ENCODE data around the gene ADGRV1.
"Not testable (repeated sequence)": the region's sequence is repeated elsewhere in the genome, so short reads cannot be mapped to it uniquely, and the experiment has no call there.

Gene ADGRV1

DNA sequence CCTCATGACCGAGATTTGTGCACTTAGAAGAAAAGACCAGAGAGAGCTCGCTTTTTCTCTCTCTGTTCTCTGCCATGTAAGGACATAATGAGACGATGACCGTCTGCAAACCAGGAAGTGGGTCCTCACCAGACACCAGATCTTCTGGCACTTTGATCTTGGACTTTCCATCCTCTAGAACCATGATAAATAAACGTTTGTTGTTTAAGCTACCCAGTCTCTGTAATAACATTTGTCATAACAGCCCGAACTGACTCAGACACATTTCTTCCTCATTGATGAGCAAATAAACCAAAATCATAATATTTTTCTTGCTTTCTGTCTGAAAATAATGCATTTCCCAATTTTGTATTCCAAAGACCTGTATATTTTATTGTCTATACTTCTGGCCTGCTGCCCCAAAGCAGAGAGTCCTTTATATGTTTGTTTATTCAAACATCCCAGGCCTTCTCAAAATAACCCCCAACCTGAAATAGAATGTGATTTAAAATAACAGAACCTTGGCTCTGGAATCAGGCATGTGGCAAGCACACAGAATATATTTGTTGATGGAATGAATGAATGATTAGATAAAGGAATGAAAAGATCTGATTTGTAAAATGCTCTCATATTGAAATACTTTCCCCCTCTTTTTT is 396.5 kb downstream of the ADGRV1 start:
- DNase-seq, result no peak

DNA sequence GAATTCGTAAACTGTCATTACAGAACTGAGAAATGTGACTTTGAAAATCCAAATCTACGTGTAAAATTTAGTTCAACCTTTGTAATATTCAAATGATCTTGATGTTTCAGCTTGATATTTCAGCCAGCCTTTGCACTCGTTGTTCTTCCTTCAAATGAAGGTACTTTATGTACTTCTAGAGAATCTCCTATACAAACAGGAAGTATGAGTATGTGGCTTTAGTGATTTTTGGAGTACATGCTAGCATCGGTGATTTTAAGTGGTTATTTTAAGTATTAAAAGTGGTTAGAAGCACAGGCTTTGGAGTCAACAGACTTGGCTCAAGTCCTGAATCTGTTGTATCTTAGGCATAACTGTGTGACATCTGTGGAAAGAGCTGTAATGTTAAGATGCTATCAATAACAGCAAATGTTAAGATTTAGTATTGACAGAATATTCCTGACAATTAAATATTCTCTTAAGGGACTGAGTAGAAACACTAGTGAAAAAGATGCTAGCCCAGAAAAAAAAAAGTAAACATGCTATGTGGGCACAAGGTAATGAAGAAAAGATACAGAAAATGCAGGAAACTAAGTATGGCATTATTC is 398.0 kb downstream of the ADGRV1 start:
- peak; percentile 63 for DNase-seq

DNA sequence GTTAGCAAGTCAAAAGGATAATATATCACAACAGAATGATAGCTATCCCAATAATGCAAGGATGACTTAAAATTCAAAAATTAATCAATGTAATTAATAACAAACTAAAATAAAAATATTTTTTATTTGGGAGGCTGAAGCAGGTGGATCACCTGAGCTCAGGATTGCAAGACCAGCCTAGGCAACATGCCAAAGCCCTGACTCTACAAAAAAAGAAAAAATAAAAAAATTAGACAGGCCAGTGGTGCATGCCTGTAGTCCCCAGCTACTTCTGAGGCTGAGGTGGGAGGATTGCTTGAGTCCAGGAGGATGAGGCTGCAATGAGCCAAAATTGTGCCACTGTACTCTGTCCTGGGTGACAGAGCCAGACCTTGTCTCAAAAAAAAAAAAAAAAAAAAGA is 399.3 kb downstream of the ADGRV1 start:
- no peak for DNase-seq

DNA sequence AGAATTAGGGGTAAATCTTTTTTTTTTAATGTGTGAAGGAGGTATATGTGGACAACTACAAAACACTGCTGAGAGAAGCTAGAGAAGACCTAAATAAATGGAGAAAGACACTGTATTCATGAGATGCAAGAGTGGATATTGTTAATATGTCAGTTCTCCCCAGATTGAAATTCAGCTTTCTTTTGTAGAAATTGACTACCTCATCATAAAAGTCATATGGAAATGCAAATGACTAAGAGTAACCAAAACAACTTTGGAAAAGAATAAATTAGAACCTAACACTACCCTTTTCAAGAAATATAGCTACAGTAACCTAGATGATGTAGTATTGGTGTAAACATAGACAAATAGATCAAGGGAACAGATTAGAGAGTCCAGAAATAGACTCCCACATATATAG is 400.7 kb downstream of the ADGRV1 start:
- no peak for DNase-seq

DNA sequence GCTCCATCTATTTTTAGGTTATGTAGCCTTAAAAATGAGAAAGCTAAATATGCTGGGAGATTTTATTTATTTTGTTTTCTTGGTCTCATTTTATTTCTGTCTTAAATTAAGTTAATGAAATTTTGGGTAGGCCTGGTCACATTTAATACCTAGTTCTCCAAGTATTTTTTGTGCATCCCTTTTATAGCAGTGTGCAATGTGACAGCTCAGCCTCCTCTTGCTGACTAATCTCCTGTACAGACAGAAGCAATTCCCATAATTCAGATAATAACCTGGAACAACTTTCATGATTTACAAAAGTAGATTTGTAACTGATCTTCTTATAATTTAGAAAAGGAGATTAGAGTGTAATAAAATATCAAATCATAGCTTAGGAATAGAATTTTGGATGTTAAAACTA is 403.9 kb downstream of the ADGRV1 start:
- no peak for DNase-seq

DNA sequence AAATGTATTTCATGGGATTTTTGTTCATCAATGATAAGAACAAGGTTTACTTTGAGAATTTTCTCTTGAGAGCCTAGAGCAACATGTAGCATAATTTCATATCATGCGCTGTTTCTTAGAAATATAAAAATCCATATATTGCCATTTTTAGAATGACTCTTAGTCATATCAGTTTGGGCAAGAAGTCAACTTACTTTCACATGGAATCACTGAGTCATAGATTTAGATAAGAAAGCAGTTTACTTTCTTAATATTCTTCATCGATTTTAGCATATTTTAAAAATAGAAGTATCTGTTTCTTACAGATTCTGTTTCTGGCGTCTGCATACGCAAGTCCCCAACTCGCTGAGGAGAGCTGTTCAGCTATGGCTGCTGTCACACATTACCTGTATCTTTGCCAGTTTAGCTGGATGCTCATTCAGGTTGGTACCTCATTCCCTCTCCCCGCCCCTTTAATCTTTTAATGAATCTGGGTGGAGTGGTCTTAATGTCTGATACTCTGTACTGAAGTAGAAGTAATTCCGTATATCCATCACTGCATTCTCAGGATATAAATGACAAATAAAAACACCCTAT is 406.6 kb downstream of the ADGRV1 start:
- DNase-seq, result no peak

GRCh38 chr5:90967443-90967842 is 408.8 kb downstream of the ADGRV1 start:
- no peak for DNase-seq

GRCh38 chr5:90967851-90968250 is 409.3 kb downstream of the ADGRV1 start:
- DNase-seq, result no peak

DNA sequence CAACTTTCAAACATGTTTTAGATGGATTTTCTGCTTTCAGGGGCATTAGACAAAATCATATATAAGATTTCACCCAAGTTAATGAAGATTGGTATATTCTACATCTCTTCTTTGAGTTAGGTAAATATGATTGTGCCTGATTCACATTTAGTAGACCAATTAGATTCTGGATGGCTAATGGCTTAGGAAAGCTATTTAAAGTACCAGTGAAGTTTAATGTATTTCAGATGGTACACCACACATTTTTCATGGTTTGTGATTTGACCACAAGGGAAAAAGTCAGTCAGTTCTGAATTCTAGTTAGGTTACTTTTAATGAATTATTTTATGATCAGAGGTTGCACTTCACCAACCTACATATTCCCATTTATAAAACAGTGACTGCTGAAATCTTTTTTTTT is 409.7 kb downstream of the ADGRV1 start:
- no peak for DNase-seq

- DNase-seq, result not testable (repeated sequence)
These were observed 411.3 kb downstream of the ADGRV1 start for GRCh38 chr5:90969945-90970344.

DNA sequence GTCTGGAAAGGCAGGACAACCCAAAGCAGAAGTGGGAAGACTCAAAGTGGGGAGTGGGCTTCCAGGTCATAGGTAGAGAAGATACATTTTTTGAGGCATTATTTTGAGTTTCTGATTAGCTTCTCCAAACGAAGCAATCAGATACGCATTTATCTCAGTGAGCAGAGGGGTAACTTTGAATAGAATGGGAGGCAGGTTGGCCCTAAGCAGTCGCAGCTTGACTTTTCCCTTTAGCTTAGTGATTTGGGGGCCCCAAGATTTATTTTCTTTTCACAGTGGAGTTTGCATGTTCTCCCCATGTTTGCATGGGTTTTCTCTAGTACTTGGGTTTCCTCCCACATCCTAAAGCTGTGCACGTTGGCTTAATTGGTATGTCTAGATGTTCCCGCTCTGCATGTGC is 422.6 kb downstream of the ADGRV1 start:
- no peak for DNase-seq

DNA sequence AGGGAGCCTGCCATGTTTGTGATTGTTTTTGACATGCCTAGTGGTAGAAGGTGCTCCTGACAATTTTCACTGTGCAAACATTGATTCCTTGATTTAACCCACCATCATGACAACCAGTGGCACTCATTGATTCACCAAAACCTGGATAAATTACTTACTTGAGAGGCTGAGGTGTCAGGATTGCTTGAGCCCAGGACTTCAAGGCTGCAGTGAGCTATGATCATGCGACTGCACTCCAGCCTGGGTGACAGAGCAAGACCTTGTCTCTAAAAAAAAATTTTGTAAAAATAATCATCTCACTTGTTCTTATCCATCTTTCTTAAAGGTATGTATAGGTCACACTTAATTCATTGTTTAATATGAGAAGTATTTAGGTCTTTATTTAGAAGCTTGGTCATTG is 423.2 kb downstream of the ADGRV1 start:
- no peak for DNase-seq

DNA sequence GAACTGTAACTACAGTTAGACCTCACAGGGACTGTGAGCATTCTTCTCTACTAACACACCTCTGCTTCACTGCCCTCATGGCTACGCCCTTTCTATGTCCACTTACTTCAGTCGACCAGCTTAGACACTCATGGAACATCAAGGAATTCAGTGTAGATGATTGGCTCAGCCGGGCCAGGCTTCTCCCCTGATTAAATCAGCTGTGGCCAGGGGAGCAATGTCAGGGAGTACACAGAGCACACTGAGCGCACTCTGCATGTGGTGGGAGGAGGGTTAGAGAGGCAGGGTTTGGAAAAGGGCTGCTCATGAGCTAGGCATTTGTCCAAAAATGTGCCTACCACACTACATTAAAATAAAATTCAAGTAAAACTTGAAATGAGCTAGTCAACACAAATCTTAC is 424.0 kb downstream of the ADGRV1 start:
- no peak for DNase-seq

DNA sequence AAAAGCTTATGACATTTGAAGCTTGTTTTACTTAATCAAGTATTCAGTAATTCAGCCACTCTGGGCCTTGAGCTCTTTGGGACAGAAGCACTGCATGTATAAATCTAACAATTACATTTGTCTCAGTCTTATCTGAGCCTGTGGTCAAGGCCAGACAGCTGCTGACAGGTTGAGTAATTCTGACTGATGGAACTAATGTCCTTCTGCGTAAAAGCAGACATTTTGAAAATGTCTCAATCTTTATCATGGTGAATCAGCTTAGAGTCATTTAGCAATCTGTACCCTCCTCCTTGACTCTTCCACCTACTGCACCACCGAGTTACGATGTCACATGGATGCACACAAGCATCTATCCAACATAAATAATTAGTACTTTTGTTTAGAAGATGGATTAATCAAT is 424.6 kb downstream of the ADGRV1 start:
- no peak for DNase-seq

DNA sequence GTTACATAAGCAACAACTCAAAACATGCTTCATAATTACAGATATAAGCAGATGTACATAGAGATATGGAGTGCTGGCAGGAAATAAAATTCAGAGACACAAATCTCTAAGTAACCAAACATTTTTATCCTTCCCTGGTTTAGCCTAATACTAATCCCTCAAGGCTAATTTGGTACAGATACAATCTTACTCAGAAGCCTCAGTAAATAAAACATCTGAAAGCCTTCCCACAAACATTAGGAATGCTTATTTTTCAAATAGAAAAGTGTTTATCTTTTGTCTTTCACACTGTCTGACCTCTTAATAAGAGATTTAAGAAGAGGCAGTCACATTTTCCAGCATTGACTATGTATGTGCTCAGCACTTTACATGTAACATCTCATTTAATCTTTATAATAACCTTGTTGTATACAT is 425.1 kb downstream of the ADGRV1 start:
- no peak for DNase-seq

GRCh38 chr5:90985341-90985740 is 426.7 kb downstream of the ADGRV1 start:
- no peak for DNase-seq

- DNase-seq, result no peak
These were observed 429.1 kb downstream of the ADGRV1 start for GRCh38 chr5:90987726-90988125.

- no peak for DNase-seq
These were observed 432.6 kb downstream of the ADGRV1 start for GRCh38 chr5:90991201-90991600.

GRCh38 chr5:90994796-90995195 is 436.2 kb downstream of the ADGRV1 start:
- no peak for DNase-seq

DNA sequence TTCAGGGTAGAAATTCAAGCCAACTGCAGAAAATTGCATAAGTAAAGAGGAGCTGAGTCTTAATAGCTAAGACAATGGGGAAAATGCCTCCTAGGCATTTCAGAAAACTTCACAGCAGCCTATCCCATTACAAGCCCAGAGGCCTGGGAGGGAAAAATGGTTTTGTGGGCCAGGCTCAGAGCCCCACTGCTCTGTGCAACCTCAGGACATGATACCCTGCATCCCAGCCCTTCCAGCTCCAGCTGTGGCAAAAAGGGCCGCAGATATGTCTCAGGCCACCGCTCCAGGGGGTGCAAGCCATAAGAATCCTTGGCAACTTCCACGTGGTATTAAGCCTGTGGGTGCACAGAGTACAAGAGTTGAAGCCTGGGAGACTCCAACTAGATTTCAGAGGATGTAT is 437.5 kb downstream of the ADGRV1 start:
- DNase-seq, result no peak

DNA sequence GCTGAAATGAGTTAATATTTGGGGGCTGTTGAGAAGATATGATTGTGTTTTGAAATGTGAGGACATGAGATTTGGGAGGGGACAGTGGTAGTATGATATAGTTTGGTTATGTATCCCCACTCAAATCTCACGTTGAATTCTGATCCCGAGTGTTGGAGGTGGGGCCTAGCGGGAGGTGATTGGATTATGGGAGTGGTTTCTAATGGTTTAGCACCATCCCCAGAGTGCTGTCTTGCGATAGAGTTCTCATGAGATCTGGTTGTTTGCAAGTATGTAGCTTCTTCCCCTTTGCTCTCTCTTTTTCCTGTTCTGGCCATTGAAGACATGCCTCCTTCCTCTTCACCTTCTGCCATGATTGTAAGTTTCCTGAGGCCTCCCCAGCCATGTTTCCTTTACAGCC is 438.5 kb downstream of the ADGRV1 start:
- DNase-seq, result no peak

GRCh38 chr5:91000743-91001142 is 442.1 kb downstream of the ADGRV1 start:
- no peak for DNase-seq

- DNase-seq, result no peak
These were observed 448.1 kb downstream of the ADGRV1 start for GRCh38 chr5:91006713-91007112.

- DNase-seq, result no peak
These were observed 448.7 kb downstream of the ADGRV1 start for GRCh38 chr5:91007251-91007650.

Data from DMS79 (cell line).